Testis (tissue), 2 donors: ENCODE results near the gene WWC1.

Experiments
- POLR2A ChIP-seq: fragments of 450-650 bp; IDR thresholded peaks from one replicate; pipeline ENCODE4 v1.6.1; 2017; ENCODE audit warnings: antibody characterized with exemption, mild to moderate bottlenecking, moderate library complexity
- TF ChIP-seq, protein P1 (sequence below), 3 experiments: fragments of 450-650 bp in 2 of 3; fragments of 200-600 bp in 1 of 3; sonication (generic) in 1 of 3; IDR thresholded peaks; one replicate each; pipeline ENCODE4 v1.5.1; 2016 to 2019; ENCODE audit warnings: antibody characterized with exemption in 3 of 3, mild to moderate bottlenecking in 2 of 3, moderate library complexity in 1 of 3

DNA sequence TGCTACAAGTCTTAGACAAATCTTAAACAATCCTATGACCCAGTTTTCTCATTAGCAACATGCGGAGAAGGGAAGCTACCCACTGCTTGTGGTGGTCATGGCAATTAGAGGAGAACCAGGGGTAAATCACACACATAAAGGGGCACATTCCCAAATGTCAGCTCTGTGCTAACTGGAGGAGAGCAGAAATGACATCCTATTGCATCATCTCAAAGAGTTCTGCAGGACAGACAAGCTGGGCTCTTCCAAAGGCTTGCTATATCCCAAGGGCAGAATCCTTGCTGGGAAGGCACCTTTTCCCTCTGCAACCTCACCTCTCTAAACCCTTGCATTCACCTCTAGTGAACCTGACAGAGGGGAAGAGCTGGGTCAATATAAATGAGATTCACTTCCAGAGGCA, 17.0 kb upstream of the WWC1 start:
- TF ChIP-seq, protein P1, sequence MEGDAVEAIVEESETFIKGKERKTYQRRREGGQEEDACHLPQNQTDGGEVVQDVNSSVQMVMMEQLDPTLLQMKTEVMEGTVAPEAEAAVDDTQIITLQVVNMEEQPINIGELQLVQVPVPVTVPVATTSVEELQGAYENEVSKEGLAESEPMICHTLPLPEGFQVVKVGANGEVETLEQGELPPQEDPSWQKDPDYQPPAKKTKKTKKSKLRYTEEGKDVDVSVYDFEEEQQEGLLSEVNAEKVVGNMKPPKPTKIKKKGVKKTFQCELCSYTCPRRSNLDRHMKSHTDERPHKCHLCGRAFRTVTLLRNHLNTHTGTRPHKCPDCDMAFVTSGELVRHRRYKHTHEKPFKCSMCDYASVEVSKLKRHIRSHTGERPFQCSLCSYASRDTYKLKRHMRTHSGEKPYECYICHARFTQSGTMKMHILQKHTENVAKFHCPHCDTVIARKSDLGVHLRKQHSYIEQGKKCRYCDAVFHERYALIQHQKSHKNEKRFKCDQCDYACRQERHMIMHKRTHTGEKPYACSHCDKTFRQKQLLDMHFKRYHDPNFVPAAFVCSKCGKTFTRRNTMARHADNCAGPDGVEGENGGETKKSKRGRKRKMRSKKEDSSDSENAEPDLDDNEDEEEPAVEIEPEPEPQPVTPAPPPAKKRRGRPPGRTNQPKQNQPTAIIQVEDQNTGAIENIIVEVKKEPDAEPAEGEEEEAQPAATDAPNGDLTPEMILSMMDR (IDR thresholded peaks at IDR 0.05), result no peak
- no peak for TF ChIP-seq POLR2A
